Activated T-helper 2 cell treated with anti-CD3 and anti-CD28 coated beads, Interferon-gamma antibody, Interleukin-2, Interleukin-4, amounts not matched to agents 10 μg/mL and 5 μg/mL and 100 μg/mL, durations not matched to agents 14 hours and 24 hours and 36 hours (primary cell): ENCODE data around the gene DDX46. TPM values are rescaled to one million over a fixed set of nuclear protein-coding genes. Genes with fewer than 3 reads are reported as not detected.
"Not testable (repeated sequence)": the region's sequence is repeated elsewhere in the genome, so short reads cannot be mapped to it uniquely, and the experiment has no call there.

Experiments
- DNase-seq: peaks from one replicate; pipeline ENCODE4 v3.0.0; 2021; ENCODE audit warnings: low spot score
- H3K27ac Mint-ChIP-seq: one replicate; pipeline ENCODE4 v1.8.0; 2021; ENCODE audit warnings: mixed read lengths
- H3K27me3 Mint-ChIP-seq: one replicate; pipeline ENCODE4 v1.8.0; 2021; ENCODE audit warnings: low read depth, mixed read lengths
- H3K36me3 Mint-ChIP-seq: one replicate; pipeline ENCODE4 v1.8.0; 2021; ENCODE audit warnings: low read depth, mixed read lengths
- H3K4me1 Mint-ChIP-seq: one replicate; pipeline ENCODE4 v1.8.0; 2021; ENCODE audit warnings: low read depth, mixed read lengths
- H3K4me3 Mint-ChIP-seq: one replicate; pipeline ENCODE4 v1.8.0; 2021; ENCODE audit warnings: low read depth, mild to moderate bottlenecking, moderate library complexity, mixed read lengths
- H3K9me3 Mint-ChIP-seq: one replicate; pipeline ENCODE4 v1.8.0; 2021; ENCODE audit warnings: mixed read lengths
- intact Hi-C: fragments of 100-400 bp; cut with micrococcal nuclease; formaldehyde crosslinking; loops from one replicate; pipeline ENCODE4 v1.15.1; 2023
- total RNA-seq: library from RNA; stranded (reverse); gene quantifications from 2 replicates; pipeline ENCODE4 v1.2.3, GENCODE V29; 2022

Gene DDX46
- total RNA-seq, 1 donor from 2014 or later, result 83.9 TPM

DNA sequence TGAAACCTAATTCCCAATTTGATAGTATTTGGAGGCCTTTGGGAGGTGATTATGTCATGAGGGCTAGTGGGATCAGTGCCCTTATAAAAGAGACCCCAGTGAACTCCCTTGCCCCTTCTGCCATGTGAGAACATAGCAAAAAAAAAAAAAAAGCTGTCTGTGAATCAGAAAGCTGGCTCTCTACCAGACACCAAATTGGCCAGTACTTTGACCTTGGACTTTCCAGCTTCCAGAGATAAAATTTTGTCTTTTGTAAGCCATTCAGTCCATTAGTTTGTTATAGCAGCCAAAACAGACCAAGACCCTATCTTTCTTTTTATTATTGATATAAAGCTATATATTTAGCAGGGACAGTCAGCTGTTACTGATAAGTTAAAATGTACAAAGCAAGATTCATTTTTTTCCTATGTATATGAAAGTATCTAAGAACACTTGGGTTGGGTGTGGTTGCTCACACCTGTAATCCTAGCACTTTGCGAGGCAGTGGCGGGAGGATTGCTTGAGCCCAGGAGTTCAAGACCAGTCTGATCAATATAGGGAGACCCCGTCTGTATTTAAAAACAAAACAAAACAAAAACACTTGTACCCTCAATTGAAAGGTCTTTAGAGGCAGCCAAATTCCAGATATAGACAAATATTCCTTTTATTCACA, 79.1 kb downstream of the DDX46 start:
- intact Hi-C loops, result no loop called here
- H3K36me3 Mint-ChIP-seq, result peaks cover 39% of the 10 kb centered on the region
- no peaks in the 10 kb centered on the region for H3K27me3 Mint-ChIP-seq
- DNase-seq, result no peak
- H3K9me3 Mint-ChIP-seq, result no peaks in the 10 kb centered on the region
- no peak overlapping the region for H3K4me3 Mint-ChIP-seq
- no peaks in the 10 kb centered on the region for H3K4me1 Mint-ChIP-seq
- no peak overlapping the region for H3K27ac Mint-ChIP-seq

DNA sequence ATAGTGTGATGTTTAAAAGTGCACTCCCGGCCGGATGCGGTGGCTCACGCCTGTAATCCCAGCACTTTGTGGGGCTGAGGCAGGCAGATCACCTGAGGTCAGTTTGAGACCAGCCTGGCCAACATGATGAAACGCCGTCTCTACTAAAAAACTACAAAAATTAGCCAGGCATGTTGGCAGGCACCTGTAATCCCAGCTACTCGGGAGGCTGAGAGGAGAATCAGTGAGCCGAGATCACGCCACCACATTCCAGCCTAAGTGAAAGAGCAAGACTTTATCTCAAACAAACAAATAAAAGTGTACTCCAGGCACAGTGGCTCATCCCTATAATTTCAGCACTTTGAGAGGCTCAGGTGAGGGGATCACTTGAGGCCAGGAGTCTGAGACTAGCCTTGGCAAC, 79.8 kb downstream of the DDX46 start:
- H3K4me1 Mint-ChIP-seq, H3K27ac Mint-ChIP-seq, H3K9me3 Mint-ChIP-seq, DNase-seq, H3K27me3 Mint-ChIP-seq, intact Hi-C loops, H3K4me3 Mint-ChIP-seq: not testable (repeated sequence)
- peaks cover 39% of the 10 kb centered on the region for H3K36me3 Mint-ChIP-seq

DNA sequence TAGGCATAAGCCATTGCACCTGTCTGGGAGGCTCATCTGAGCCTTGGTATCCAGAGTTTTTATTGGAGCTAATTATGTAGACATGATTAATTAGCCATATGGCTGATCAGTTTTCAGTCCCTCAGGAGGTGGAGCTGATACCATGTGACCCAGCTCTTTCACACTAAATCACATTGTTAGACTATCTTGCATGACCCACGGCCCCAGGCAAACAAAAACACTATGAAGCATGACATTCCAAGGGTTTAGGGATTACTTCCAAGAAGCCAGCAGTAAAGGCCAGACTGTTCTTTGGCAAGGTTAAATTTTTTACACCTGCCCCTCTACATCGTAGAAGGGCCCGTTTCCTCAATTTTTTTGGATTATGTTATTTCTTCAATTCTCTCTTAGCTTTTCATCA, 82.2 kb downstream of the DDX46 start:
- Mint-ChIP-seq H3K27ac (no peak overlapping the region), H3K4me3 (no peak overlapping the region), H3K27me3 (no peaks in the 10 kb centered on the region), H3K36me3 (peaks cover 28% of the 10 kb centered on the region), H3K4me1 (peaks cover 8% of the 10 kb centered on the region), H3K9me3 (no peaks in the 10 kb centered on the region)
- no peak for DNase-seq
- intact Hi-C loops, result no loop called here

DNA sequence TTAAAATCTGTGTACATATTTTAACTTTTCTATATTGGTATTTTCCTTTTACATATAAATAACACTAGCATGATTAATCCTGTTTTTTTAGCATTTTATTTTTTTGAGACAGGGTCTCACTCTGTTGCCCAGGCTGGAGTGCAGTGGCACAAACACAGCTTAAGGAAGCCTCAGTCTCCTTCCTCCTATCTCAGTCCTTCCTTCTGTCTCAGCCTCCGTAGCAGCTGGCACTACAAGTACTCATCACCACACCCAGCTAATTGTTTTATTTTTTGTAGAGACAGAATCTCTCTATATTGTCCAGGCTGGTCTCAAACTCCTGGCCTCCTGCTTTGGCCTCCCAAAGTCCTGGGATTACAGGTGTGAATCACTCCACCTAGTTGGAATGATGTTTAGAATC, 85.7 kb downstream of the DDX46 start:
- peak overlapping the region; percentile 42 for H3K27ac Mint-ChIP-seq
- no peak overlapping the region for H3K4me3 Mint-ChIP-seq
- peaks cover 35% of the 10 kb centered on the region for H3K36me3 Mint-ChIP-seq
- H3K9me3 Mint-ChIP-seq, result no peaks in the 10 kb centered on the region
- H3K27me3 Mint-ChIP-seq, result no peaks in the 10 kb centered on the region
- no peak for DNase-seq
- H3K4me1 Mint-ChIP-seq, result peaks cover 16% of the 10 kb centered on the region
- intact Hi-C loops, result no loop called here

DNA sequence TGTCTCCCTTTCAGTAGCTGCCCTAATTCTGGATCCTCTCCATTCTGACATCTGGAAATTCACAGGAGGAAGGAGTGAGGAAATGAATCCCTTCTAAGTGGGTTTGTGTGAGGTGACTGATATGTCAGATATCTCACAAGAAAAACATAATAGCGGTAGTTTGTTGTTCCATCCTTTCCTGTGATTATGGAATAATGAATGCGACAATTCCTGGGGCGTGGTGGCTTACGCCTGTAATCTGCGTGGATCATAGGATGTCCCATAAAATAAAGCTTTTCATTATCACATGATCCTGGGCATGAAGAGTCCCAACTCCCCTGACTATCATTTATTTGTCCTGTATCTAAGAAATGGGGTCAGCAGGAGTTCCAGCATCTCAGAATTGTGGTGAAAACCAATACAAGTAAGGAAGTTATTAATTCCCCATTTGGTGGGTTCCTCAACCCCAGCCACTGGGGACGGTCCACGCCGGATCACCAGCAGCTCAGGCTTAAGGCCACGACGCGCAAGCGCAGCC, 86.8 kb downstream of the DDX46 start:
- Mint-ChIP-seq H3K27ac (peak overlapping the region; percentile 97), H3K4me3 (peak overlapping the region; percentile 94), H3K36me3 (peaks cover 35% of the 10 kb centered on the region), H3K4me1 (peaks cover 18% of the 10 kb centered on the region), H3K9me3 (no peaks in the 10 kb centered on the region), H3K27me3 (no peaks in the 10 kb centered on the region)
- no peak for DNase-seq
- intact Hi-C loops, result loop anchor here (1.0 kb wide), 1 partner anchor 107 kb away; the partner anchor contains the start of gene CAMLG

DNA sequence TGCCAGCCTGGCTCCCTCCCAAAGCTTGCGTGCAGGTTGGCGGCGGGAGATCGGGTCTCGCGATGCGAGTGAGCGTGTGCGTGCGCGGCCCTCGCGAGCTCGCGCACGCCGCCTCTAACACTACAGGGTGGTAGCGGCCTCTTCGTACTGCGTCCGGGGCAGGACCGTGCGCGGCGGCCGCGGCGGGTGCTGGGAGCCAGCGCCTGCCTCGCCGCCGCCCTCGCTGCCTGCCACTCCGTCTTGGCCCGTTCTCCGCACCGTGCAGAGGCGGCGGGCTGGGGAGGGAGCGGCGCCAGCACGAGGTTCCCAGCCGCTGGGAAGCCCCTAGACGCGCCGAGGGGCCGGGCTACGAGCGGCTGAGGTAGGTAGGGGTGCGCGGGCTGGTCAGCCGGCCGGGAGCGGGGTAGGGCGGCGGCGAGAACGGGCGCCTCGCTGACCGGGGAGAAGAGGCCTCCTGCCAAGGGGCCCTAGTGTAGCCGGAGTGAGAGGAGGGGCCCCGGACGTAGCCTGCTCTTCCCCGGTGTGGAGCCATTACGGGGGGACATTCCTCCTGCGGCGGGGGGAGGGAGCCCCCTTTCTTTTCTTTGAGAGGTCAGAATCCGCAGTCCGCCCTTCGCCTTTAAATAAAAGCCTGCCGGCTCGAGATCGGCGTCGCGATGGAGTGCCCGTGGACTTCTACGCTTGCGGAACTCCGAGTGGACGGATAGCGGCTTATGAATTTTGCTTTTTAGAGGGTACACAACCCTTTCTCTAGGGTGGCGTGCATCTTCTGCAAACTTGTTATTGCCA, 87.5 kb downstream of the DDX46 start, which contains the start of gene C5orf24:
C5orf24 (plus strand) TSS at position 117 of the 789 bp plus-strand sequence. CDS start 8,933 bp downstream, outside the sequence.
- H3K36me3 Mint-ChIP-seq, result peaks cover 36% of the 10 kb centered on the region
- H3K4me1 Mint-ChIP-seq, result peaks cover 22% of the 10 kb centered on the region
- no peaks in the 10 kb centered on the region for H3K27me3 Mint-ChIP-seq
- DNase-seq, result peak; percentile 91
- intact Hi-C loops, result loop anchor here (1.0 kb wide), 3 partner anchors 28 to 108 kb away; partner anchors contain the start of genes CAMLG, PCBD2 and TXNDC15
- H3K27ac Mint-ChIP-seq, result peak within 1 kb of the TSS; percentile 97
- no peaks in the 10 kb centered on the region for H3K9me3 Mint-ChIP-seq
- H3K4me3 Mint-ChIP-seq, result peak within 1 kb of the TSS; percentile 94

DNA sequence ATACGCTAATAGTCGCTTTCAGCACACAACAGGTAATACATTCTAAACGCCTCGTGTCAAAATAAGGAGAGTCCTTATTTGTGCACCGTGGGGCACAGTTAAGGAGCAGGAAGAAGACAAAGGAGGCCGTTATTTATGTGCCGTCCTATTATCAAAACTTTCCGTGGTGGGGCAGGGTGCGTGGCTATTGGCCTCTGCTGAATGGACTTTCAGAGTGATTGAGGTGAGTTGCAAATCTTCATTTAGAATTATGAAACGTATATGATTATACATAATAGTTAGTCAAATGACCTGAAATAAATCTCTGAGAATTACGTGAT, 88.0 kb downstream of the DDX46 start:
- Mint-ChIP-seq H3K27ac (peak overlapping the region; percentile 97), H3K9me3 (no peaks in the 10 kb centered on the region), H3K27me3 (no peaks in the 10 kb centered on the region), H3K4me3 (peak overlapping the region; percentile 94), H3K36me3 (peaks cover 39% of the 10 kb centered on the region), H3K4me1 (peaks cover 28% of the 10 kb centered on the region)
- intact Hi-C loops, result loop anchor here (1.0 kb wide), 2 partner anchors 28 to 59 kb away; partner anchors contain the start of genes PCBD2 and TXNDC15
- no peak for DNase-seq

DNA sequence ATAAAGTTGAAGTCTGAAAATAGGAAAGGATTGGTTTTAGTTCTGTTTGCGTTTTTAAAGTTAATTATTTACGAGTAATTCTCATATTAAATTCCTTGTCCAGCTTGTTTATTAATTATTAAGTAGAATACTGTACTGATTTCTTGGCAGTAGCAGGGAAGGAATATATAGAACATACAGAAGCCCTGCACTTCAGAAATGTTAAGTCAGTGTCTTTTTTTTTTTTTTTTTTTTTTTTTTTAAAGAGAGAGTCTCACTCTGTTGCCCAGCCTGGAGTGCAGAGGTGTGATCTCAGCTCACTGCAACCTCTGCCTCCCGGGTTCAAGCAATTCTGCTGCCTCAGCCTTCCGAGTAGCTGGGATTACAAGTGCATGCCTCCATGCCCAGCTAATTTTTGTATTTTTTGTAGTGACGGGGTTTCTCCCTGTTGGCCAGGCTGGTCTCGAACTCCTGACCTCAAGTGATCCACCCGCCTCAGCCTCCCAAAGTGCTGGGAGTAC, 90.9 kb downstream of the DDX46 start:
- peaks cover 55% of the 10 kb centered on the region for H3K36me3 Mint-ChIP-seq
- H3K4me3 Mint-ChIP-seq, H3K9me3 Mint-ChIP-seq, DNase-seq, H3K27me3 Mint-ChIP-seq, H3K27ac Mint-ChIP-seq, intact Hi-C loops: not testable (repeated sequence)
- H3K4me1 Mint-ChIP-seq, result peaks cover 31% of the 10 kb centered on the region

DNA sequence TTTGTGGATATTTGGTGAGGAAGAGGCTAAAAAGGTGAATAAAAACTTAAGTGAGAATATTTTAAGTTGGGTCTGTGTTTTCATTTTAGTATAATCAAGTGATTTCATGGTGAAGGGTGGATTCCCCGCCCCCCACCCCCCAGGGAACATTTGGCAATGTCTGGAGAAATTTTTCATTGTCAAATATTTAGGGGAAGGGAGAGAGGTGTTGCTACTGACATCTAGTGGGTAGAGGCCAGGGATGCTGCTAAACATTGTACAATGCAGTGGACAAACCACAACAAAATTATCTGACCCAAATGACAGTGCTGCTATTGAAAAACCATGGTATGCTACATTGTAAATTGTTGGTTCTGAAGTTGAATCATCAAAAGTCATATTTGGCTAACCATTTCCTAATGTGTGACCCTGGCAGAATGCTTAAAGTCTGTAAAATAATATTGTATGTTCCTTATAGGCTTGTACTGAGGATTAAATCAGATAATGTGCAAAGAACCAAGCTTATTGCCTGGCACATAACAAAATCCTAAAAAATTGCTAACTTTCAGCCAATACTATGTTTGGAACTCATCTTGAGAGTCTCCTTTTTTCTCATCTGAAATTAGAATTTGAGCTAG, 92.8 kb downstream of the DDX46 start:
- no peaks in the 10 kb centered on the region for H3K27me3 Mint-ChIP-seq
- H3K9me3 Mint-ChIP-seq, result no peaks in the 10 kb centered on the region
- H3K36me3 Mint-ChIP-seq, result peaks cover 65% of the 10 kb centered on the region
- H3K27ac Mint-ChIP-seq, result no peak overlapping the region
- DNase-seq, result no peak
- peaks cover 25% of the 10 kb centered on the region for H3K4me1 Mint-ChIP-seq
- no peak overlapping the region for H3K4me3 Mint-ChIP-seq
- intact Hi-C loops, result no loop called here

DNA sequence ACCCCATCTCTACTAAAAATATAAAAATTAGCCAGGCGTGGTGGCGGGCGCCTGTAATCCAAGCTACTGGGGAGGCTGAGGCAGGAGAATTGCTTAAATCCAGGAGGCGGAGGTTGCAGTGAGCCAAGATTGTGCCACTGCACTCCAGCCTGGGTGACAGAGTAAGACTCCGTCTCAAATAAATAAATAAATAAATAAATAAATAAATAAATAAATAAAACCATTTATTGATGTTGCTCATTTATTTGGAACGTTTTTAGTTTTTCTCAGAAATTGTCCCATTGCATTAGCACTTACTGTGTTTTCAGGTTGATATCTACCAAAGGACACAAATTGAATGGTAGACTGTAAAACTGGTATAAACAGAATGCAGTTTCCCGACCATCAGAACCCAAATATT, 97.9 kb downstream of the DDX46 start:
- H3K27ac Mint-ChIP-seq, intact Hi-C loops, H3K9me3 Mint-ChIP-seq, DNase-seq, H3K27me3 Mint-ChIP-seq, H3K4me1 Mint-ChIP-seq, H3K4me3 Mint-ChIP-seq: not testable (repeated sequence)
- peaks cover 54% of the 10 kb centered on the region for H3K36me3 Mint-ChIP-seq

DNA sequence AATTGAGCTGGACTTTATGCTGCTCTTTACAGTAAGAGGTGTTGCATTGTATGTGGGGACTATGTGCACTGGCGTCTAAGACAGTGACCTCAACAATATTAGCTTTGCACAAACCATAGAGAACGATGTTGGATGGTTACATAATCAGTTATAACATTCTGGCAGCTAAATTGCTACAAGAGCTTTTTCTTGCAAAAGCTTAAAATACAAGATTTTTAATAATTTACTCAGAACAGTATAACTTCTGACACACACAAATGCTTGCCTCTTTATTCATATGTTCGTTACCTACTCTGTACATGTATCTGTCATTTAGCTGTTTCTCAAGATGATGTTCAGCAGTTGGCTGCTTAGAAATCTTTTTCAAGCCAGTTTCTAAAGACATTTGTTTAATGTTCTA, 98.8 kb downstream of the DDX46 start:
- DNase-seq, result no peak
- H3K9me3 Mint-ChIP-seq, result no peaks in the 10 kb centered on the region
- no peak overlapping the region for H3K27ac Mint-ChIP-seq
- H3K36me3 Mint-ChIP-seq, result peaks cover 46% of the 10 kb centered on the region
- H3K4me1 Mint-ChIP-seq, result peaks cover 6% of the 10 kb centered on the region
- H3K27me3 Mint-ChIP-seq, result no peaks in the 10 kb centered on the region
- intact Hi-C loops, result no loop called here
- H3K4me3 Mint-ChIP-seq, result no peak overlapping the region

DNA sequence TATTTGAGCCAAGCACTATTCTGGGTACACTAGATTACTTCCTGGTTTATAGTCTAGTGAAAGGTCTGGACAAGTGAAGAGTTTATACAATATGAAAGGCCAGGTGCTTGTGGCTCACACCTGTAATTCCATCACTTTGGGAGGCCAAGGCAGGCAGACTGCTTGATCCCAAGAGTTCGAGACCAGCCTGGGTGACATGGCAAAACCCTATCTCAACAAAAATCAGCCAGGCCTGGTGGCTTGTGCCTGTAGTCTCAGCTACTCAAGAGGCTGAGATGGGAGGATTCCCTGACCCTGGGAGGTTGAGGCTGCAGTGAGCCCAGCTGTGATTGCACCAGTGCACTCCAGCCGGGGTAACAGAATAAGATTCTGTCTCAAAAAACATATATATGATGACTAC, 106.1 kb downstream of the DDX46 start:
- Mint-ChIP-seq H3K27me3 (no peaks in the 10 kb centered on the region), H3K36me3 (peaks cover 16% of the 10 kb centered on the region), H3K9me3 (no peaks in the 10 kb centered on the region), H3K4me1 (no peaks in the 10 kb centered on the region), H3K27ac (no peak overlapping the region), H3K4me3 (no peak overlapping the region)
- no peak for DNase-seq
- intact Hi-C loops, result no loop called here
